ENCODE data around the gene BRD3. TPM values are rescaled to one million over a fixed set of nuclear protein-coding genes. Genes with fewer than 3 reads are reported as not detected.

The BRD3 gene
- total and polyA plus RNA-seq, 2 of the 8 experiments (the other 6 are each of a cell fraction or from before 2014, with no cell fraction given) = 31.0 to 82.7 TPM

DNA sequence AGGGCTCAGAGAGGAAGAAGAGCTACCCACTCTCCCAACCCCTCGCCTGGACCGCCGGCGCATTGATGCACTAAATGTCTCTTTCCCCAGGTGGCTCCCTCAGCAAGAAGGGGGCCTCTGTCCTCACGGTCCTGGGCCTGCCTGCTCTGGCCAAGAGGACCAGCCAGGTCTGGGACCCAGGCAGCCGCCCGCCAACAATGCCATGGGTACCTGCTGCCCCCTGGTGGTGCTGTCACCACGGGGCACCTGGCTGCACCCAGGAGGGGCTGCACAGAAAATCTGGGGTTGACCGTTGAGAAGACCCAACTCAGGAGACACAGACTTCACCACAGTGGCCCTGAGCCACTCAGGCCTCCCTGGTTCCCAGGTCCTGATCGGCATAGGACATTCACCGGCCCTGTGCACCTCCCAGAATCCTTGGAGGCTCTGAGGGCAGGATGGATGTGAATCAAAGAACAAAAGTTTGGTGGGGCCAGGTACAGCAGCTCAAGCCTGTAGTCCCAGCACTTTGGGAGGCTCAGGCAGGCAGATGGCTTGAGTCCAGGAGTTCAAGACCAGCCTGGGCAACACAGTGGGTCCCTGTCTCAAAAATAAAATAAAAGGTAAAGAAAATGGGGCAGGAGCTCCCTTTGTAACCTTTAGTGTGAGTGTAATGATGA lies 73.3 kb downstream of the BRD3 start (continued):
- TF ChIP-seq RAD21 (IDR thresholded peaks at IDR 0.05 in 1 of 2, conservative IDR thresholded peaks at IDR 0.05 in 1 of 2; ENCODE audit: low read depth in 2 of 2, low read length in 2 of 2) (peak; percentile 99), EP300 (IDR thresholded peaks at IDR 0.05; ENCODE audit: borderline replicate concordance in 1 of 2, low read depth in 2 of 2, low read length in 2 of 2) (no peak), GTF2F1 (IDR thresholded peaks at IDR 0.05; ENCODE audit: borderline replicate concordance, low read depth, low read length) (no peak), RFX5 (IDR thresholded peaks at IDR 0.05; ENCODE audit: borderline replicate concordance, low read depth, low read length) (no peak), GABPA (IDR thresholded peaks at IDR 0.05; ENCODE audit: borderline replicate concordance, insufficient read depth, low read length) (peak; percentile 54; the same call in 1 of the 2 replicates), CHD2 (IDR thresholded peaks at IDR 0.05; ENCODE audit: low read length) (no peak), BRCA1 (IDR thresholded peaks at IDR 0.05; ENCODE audit: low read depth, low read length) (no peak), CBX8 (IDR thresholded peaks at IDR 0.05; ENCODE audit: borderline replicate concordance, low read depth, low read length) (no peak), ASH2L (IDR thresholded peaks at IDR 0.05; ENCODE audit: low read length) (no peak), POLR2AphosphoS5 (IDR thresholded peaks at IDR 0.05; ENCODE audit: low read depth, low read length) (no peak), RBBP5 (IDR thresholded peaks at IDR 0.05; ENCODE audit: borderline replicate concordance, low read depth, low read length) (no peak), SAP30 (IDR thresholded peaks at IDR 0.05; ENCODE audit: insufficient read depth, insufficient replicate concordance, low read length) (no peak), EGR1 (IDR thresholded peaks at IDR 0.05; ENCODE audit: borderline replicate concordance, low read depth, low read length) (no peak), HDAC2 (IDR thresholded peaks at IDR 0.05; ENCODE audit: borderline replicate concordance in 1 of 2, low read depth in 2 of 2, low read length in 2 of 2) (no peak), PHF8 (conservative IDR thresholded peaks at IDR 0.05; ENCODE audit: low read depth, low read length) (no peak), SUZ12 (IDR thresholded peaks at IDR 0.05; ENCODE audit: low read length) (no peak), SIN3A (conservative IDR thresholded peaks at IDR 0.05 in 1 of 2, IDR thresholded peaks at IDR 0.05 in 1 of 2; ENCODE audit: low read depth in 1 of 2, low read length in 2 of 2) (peak in 1 of 2 experiments; percentile 67; a peak in 1 of 4 replicates), POLR2A (IDR thresholded peaks at IDR 0.05; ENCODE audit: control extremely low read depth in 1 of 2, low read depth in 2 of 2, low read length in 2 of 2) (no peak), ZNF274 (IDR thresholded peaks at IDR 0.05; ENCODE audit: borderline replicate concordance, extremely low read depth, low read length) (no peak), BCL11A (IDR thresholded peaks at IDR 0.05; ENCODE audit: low read depth in 2 of 2, low read length in 2 of 2) (no peak), YY1 (IDR thresholded peaks at IDR 0.05; ENCODE audit: low read depth, low read length) (no peak), RXRA (IDR thresholded peaks at IDR 0.05; ENCODE audit: insufficient read depth, low read depth, low read length) (no peak)
- TF ChIP-seq, protein P1, sequence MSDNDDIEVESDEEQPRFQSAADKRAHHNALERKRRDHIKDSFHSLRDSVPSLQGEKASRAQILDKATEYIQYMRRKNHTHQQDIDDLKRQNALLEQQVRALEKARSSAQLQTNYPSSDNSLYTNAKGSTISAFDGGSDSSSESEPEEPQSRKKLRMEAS (IDR thresholded peaks at IDR 0.05) = peak; percentile 56
